Measurements from ENCODE around the gene UBAP1.
A peak's percentile ranks its signal among the peaks of the same experiment; 100 is the strongest.
"Not testable (repeated sequence)": the region's sequence is repeated elsewhere in the genome, so short reads cannot be mapped to it uniquely, and the experiment has no call there.

UBAP1 gene

DNA sequence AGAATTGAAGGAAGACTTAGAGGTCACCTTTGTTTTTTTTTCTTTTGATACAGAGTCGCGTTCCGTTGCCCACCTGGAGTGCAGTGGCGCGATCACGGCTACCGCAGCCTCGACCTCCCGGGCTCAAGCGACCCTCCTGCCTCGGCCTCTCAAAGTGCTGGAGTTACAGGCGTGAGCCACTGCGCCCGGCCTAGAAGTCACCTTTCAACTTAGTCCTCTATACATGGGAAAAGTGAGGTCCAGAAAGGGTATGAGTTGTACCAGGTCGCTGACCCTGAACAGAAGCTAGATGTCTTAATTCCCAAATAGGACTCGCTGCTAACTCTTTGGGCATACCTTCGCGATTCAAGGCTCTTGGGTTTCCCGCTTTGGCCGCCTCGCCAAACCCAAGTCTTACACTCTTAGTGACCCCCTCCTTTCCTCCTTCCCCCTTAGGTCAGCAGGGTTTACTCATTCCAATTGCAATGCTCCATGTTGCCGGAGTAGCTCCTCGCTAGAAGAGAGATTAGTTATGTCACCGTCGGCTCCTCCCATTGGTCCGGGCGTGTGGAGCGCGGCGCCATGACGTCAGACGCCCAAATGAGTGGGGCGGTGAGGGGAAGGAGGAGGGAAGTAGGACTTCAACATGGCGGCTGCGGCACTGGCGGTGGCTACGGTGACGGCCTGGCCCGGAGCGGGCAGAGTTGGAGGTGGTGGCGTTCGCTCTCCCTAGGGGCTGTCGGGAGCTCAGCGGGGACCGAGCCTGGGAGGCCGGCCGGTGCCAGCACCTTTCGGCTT lies at the start of gene UBAP1:
UBAP1 (plus strand) TSS at position 608 of the 777 bp plus-strand sequence. CDS start 41,872 bp downstream, outside the sequence.
- peak; percentile 95 for DNase-seq (ENCODE audit: low spot score)

DNA sequence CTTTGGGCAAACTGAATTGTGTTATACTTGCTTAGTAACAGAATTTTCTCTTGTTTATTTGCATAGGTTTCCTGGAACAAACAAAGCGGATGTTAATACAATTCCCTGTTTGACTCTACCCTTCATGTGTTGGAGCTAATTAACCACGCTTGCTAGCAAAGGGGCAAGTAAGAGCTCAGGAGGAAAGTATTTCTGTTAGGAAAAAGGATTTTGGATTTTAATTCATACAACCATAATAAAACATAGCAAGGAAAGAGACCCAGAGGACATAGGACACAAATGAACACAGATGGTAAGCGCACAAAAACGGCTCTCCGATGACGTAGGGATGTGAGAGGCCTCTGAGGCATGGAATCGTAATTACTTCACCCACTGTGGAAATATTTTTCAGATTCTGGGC lies 47.3 kb upstream of the UBAP1 start:
- no peak for DNase-seq (ENCODE audit: low spot score)

DNA sequence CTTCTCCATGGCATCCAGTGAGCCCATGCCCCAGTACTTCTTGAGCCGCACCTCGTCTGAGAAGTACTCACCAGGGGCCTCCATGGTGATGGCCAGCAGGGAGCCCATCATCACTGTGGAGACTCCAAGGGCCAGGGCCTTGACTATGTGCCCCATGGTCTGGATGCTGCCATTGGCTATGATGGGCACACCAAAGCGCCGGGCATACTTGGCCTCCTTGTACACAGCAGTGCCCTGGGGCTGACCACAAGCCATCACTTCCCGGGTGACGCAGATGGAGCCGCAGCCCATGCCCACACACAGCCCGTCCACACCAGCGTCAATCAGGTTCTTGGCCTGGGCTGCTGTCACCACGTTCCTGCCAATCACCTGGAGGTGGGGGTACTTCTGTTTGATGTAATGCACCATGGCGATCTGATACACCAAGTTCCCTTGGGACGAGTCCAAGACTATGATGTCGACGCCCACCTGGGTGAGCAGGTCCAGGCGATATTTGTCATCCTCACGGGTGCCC lies 45.4 kb upstream of the UBAP1 start:
- DNase-seq (ENCODE audit: low spot score), result no peak

DNA sequence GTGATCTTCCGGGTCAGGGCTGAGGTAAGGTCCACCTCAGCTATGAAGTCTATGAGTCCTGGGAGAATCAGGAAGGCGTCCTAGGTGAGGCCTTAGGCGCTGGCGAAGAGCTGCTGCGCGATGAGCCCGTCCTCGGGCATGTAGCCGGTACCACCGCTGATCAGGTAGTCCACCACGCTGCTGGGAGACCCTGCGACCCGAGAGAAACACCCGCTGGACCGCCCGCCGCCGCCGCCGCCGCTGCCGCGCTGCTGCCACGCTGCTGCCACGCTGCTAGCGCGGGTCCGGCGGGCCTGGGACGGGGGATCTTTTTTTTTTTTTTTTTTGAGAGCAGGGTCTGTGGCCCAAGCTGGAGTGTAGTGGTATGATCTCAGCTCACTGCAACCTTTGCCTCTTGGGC lies 44.3 kb upstream of the UBAP1 start:
- no peak for DNase-seq (ENCODE audit: low spot score)

DNA sequence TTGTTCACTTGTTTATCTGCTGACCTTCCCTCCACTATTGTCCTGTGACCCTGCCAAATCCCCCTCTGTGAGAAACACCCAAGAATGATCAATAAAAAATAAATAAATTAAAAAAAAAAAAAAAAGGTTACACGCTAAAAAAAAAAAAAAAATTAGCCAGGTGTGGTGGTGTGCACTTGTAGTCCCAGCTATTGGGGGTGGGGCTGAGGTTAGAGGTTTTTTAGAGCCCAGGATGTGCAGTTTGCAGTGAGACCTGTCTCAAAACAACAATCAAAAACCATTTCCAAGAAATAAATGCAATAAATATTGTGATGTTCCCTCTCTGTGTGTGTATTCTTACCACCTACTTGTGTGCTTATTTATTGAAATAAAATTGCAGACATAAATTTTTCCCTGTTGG lies 40.2 kb upstream of the UBAP1 start:
- DNase-seq (ENCODE audit: low spot score), result not testable (repeated sequence)

DNA sequence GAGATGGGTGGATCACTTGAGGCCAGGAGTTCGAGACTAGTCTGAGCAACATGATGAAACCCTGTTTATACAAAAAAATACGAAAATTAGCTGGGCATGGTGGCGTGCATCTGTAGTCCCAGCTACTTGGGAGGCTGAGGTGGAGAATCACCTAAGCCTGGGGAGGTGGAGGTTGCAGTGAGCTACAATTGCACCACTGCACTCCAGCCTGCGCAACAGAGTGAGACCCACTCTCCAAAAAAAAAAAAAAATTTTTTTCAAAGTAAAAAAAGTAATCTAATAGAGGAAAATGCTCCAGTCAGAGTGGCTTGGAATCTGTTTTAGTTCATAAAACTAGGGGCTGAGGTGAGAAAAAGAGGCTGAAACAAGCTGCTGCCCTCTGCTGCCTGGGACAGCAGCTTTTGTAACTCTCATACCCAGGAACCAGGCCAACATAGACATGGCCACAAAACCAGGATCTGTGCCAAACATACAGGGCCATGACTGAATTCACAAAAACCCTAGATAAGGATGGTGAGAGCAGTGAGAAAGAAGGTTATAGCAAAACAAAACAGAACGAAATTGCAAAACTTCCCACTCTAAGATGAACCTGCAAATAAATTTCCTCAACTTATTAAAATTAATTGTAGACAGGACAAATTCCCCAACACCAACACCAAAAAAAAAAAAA lies 39.2 kb upstream of the UBAP1 start:
- DNase-seq (ENCODE audit: low spot score), result peak; percentile 55

DNA sequence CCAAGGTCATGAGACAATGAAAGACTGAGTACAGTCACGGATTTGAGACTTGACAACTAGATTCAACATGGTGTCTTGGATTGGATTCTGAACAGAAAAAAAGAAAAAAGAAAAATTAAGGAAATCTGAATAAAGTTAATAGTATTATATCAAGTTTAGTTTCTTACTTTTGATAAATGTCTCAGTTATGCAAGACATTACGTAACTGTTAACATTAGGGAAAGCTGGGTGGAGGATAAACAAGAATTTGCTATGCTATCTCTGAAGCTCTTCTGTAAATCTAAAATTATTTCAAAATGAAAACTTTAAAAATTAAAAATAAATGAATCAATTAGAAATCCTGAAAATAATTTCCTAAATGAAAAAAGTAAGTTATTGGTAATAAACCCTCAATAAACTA lies 38.0 kb upstream of the UBAP1 start:
- DNase-seq (ENCODE audit: low spot score), result no peak

DNA sequence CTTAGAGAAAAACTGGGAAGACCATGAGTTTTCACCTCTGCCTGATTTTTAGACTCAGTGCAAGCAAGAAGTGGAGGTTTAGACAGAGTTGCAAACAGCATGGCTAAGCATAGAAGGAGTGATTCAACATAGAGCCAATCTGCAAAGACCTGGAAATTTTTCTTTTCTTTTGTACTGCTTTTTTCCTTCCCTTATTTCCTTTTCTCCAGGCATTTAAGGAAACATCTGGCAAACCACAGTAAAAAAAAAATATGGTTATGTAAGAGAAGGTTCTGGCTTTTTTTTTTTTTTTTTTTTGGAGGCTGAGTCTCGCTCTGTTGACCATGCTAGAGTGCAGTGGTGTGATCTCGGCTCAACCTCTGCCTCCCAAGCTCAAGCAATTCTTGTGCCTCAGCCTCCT lies 35.7 kb upstream of the UBAP1 start:
- no peak for DNase-seq (ENCODE audit: low spot score)

DNA sequence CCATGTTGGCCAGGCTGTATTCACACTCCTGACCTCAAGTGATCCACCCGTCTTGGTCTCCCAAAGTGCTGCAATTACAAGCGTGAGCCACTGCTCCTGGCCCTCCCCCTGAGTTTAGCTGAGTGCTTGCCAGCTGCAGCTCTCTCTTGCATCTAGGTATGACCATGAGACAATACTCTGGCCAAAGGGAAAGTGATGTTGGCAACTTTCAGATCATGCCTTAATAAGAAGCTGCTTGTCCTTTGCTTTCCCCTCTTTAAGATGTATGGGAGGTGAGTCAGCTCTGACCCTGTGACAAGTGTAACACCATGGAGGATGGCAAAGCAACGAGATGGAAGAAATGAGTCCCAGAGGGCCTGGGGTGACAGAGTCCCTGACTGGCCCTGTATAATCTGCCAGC lies 33.7 kb upstream of the UBAP1 start:
- DNase-seq (ENCODE audit: low spot score), result no peak

DNA sequence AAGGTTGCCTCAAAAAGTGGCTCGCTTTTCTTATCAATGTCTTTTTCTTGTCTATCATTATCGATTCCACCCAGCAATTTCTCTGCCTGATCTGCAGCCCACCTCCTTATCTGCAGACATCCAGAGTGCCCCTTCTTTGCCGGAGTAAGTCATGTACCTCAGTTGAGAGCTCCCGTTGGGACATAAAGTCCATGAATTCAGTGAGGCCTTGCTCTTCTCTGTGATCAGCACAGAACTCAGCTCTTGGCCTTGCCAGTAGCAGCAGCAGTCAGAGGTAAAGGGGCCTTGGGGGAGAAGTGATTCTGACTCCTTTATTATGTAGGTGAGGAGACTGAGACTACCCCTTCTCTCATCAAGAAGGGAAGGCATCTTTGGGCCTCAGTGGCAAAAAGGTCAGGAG lies 27.4 kb upstream of the UBAP1 start:
- DNase-seq (ENCODE audit: low spot score), result no peak

DNA sequence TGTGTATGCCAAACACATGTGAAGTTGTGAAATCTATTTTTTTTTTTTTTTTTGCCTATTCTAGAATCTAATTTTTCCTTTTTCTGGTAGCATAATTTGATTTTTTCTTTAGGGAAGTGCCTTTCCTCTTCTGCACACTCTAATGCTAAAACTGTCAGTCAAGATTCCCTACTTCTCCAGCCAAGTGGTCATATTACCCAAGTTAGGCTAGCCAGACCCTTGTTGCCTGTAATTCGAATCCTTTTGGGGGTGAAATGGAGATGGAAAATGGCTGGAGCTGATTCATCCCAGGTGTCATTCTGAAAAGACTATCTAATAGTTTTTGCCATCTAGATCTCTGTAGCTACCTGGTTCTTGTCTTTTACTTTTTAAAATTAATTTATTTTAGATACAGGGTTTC lies 24.8 kb upstream of the UBAP1 start:
- no peak for DNase-seq (ENCODE audit: low spot score)

DNA sequence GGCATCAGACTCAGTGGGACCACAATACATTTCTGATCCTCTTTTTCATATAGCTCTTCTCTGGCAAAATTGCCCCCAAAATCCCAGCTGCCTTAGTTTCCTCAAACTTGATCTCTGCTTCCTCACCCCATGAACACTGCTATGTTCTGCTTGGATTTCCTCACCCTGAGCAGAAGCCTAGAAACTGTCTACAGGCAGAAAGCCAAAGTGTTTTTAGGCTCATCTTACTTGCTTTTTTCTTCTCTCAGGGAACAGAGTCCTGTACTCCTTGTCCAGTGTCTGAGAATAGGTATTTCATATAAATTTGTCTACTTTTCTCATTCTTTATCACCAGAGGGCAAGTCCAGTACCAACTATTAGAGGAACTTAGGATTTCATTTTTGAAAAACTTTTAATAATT lies 21.5 kb upstream of the UBAP1 start:
- no peak for DNase-seq (ENCODE audit: low spot score)

DNA sequence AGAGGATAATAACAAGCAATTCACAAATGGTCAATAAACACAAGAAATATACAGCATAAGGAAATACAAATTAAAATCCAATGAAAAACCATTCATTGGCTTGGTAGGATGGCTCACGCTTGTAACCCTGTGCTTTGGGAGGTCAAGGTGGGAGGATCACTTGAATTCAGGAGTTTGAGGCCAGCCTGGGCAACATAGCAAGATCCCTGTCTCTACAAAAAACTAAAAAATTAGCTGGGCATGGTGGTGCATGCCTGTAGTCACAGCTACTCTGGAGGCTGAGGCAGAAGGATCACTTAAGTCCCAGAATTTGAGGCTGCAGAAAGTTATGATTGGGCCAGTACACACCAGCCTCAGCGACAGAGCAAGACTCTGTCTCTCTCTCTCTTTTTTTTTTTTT lies 20.9 kb upstream of the UBAP1 start:
- DNase-seq (ENCODE audit: low spot score), result no peak

DNA sequence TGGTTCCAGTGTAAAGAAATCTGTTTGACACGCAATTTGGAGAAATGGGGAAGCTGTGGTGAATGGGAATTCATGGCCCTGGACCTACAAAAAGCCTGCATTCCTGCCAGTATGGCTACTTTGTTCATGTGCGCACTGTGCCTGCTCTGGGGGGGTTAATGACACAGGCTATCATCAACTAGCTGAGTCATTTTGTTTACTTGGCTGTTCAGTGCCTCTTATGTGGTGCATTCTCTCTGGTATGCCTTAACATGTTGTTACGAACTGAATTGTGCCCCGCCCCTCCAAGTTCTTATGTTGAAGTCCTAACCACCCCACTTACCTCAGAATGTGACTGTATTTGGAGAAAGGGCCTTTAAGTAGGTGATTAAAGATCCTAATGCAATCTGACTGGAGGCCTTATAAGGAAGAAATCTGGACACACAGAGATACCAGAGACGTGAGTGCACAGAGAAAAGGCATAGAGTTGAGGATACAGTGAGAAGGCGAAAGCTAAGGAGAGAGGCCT lies 20.4 kb upstream of the UBAP1 start:
- DNase-seq (ENCODE audit: low spot score), result no peak

DNA sequence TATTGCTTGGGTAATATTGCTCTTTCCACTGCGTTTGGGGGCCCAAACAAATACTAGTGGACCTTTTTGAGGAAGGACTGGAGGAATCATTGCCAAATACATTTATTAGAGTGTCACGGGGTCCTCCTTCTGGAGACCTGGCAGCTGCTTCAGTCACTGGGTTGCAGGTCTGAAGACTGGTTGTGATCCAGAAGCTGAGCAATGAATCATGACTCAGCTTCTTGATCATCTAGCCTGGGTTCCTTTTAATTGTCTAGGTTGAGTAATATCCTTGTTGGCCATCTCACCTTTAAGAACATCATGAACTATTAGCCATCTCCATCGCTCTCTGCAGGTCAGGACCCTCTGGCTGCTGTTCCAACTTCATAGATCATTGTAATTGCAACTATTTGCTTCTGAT lies 15.4 kb upstream of the UBAP1 start:
- no peak for DNase-seq (ENCODE audit: low spot score)

DNA sequence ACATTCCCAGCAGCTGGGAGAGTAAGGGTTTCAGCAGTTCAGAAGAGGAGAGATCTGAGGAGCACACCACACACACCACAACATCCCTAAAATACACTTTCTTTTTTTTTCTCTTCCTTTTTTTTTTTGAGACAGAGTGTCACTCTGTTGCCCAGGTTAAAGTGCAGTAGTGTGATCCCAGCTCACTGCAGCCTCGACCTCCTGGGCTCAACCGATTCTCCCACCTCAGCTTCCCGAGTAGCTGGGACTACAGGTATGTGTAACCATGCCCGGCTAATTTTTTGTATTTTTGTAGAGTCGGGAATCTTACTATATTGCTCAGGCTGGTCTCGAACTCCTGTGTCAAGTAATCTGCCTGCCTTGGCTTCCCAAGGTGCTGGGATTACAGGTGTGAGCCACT lies 9.7 kb upstream of the UBAP1 start:
- DNase-seq (ENCODE audit: low spot score), result no peak

DNA sequence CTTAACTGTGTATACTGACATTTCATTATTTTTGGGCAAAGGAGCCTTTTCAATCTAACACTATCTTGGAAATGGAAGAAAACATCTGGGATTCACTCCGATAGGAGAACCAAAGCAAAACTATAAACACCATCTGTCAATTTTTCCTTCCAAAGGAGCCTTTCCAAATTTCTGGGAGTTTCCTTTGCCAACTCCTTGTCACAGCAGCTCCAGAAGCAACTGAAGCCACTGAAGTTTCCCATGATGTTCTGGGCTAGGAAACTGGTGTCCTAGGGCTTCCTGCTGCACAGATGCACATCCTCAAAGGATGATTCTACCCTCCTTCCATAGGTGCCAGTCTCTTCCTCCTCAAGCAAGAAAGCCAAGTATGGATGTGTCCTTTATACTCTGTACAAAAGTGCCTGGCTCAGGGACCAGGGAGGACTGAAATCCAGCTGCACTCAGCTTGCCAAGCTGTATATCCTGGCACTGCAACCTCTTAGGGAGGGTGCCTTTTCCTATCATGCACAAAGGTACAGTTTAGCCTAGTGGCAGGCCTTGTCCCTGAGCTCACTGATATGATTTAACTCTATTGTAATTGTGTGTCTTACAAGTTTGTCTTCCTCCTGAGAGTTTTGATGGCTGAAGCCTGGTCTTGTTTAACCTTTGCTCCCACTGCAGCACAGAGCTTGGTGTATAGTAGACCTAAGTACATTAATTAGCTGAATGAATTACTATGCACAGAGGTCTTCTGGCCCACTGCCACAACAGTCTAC lies 8.4 kb upstream of the UBAP1 start:
- DNase-seq (ENCODE audit: low spot score), result no peak

DNA sequence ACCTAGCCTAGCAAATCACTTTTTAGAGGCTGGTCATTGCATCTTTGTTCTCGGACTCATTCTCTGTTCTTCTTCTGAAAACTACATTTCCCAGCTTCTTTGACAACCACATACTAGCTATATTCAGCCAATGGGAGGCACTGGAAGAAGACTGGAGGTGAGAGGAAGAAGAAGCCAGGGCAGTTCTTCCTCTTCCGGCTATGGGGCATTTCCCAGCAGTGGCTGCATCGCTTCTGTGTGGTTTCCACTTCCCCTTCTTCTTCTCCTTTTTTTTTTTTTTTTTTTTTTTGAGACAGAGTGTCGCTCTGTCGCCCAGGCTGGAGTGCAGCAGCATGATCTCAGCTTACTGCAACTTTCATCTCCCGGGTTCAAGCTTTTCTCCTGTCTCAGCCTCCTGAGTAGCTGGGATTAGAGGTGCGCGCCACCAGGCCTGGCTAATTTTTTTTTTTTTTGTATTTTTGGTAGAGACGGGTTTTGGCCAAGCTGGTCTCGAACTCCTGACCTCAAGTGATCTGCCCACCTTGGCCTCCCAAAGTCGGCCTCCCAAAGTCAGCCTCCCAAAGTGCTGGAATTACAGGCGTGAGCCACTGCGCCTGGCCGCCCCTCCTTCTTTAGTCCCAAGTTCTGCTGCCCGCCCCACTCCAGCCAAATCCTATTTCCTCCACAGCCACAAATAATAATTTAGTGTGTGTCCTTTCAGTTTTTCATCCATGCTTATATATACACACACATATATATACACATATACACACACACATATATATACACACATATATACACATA lies 6.9 kb upstream of the UBAP1 start:
- no peak for DNase-seq (ENCODE audit: low spot score)

DNA sequence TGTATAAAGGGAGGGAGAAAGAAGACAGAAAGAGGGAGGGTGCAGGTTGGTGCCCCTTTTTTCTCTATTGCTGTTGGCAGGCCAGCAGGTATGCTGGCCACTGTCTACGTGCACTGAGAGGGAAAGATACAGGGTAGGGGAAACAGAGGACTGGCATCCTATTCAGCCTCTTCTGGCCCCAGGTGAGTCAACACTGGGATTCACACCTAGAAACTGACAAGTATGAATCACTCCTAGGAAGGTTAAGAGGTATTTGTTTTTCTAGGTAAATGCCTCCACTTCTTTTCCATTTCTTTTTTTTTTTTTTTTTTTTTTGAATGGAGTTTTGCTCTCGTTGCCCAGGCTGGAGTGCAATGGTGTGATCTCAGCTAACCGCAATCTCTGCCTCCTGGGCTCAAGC lies 2.8 kb upstream of the UBAP1 start:
- DNase-seq (ENCODE audit: low spot score), result no peak

DNA sequence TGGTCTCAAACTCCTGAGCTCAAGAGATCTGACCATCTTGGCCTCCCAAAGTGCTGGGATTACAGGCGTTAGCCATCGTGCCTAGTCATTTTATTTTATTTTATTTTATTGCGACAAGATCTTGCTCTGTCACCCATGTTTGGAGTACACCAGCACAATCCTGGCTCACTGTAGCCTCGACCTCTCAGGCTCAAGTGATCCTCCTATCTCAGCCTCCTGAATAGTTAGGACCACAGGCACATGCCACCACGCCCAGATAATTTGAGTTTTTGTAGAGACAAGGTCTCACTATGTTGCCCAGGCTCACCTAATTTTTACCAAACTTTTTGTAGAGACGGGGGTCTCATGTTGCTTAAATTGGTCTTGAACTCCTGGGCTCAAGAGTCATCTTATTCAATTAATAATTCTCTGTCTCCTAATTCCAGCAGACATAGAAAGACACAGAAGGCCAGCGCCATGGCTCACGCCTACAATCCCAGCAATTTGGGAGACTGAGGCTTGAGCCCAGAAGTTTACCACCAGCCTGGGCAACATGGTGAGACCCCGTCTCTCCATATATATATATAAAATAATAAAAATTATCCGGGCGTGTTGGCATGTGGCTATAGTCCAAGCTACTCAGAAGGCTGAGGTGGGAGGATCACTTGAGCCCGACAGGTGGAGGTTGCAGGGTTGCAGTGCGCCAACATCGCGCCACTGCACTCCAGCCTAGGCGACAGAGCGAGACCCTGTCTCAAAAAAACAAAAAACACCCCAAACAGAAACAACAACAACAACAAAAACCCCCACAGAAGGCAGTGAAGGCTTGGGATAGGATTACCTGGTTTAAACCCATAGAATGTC lies 1.0 kb upstream of the UBAP1 start:
- no peak for DNase-seq (ENCODE audit: low spot score)

All from D341Med (cell line).